Omental fat pad (tissue), 4 donors: ENCODE measurements around the gene CACNA2D3. TPM values are rescaled to one million over a fixed set of nuclear protein-coding genes. Genes with fewer than 3 reads are reported as not detected.

Experiments used
- ATAC-seq: fragments of 150-250 bp; one replicate; pipeline ENCODE4 v1.9.1; 2016; ENCODE audit warnings: mild to moderate bottlenecking, moderate library complexity; ENCODE audit not compliant: low FRiP score
- DNase-seq: peaks from one replicate; pipeline ENCODE4 v3.0.0-alpha.2; 2019; ENCODE audit warnings: low spot score
- total RNA-seq, 4 donors: library from RNA; depleted of rRNA; stranded (reverse); fragments of >200 nt; gene quantifications; one replicate each; pipeline ENCODE4 v1.1.0, GENCODE V29; 2016
- TF ChIP-seq, protein P1 (sequence below), 3 donors: fragments of 450-650 bp; IDR thresholded peaks; one replicate each; pipeline ENCODE4 v1.5.1; 2016 to 2017; ENCODE audit warnings: antibody characterized with exemption in 3 of 3, mild to moderate bottlenecking in 3 of 3, moderate library complexity in 2 of 3

The CACNA2D3 gene
- total RNA-seq, 4 donors from 2014 or later = 2.6 to 6.1 (median 4.5) TPM

GRCh38 chr3:54557538-54558428, 435.4 kb downstream of the CACNA2D3 start:
- ATAC-seq = no peak
- DNase-seq = no peak

DNA sequence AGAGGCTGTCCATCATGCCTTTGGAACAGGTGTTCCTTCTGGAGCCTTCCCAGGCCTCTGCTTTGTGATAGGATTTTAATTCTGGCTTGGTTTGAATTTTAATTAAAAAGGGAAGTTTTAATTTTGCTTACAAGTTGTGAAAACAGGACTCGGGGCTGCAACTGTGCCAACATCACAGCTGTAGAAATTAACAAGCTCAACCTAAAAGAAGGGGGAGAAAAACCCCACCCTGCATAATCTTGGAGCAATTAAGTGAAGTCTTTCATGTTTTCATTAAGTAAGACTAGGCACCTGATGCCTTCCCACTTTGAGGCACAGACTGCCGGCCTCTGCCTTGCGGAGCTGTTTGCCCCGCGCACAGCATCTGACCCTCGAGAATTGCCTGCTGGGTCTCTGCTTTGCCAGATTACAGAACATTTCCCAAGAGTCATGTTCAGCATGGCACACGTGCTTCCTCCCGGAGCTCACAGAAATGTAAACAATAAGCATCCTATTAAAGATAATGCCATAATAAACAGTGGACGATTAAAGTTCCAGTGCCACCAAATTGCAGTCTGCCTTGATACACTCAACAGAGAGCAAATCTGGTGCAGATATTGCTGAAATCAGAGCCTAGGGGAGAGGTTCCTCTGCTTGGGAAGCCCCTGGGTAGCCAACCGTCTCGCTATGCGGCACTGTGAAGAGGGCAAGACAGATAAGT, 441.3 kb downstream of the CACNA2D3 start:
- no peak for ATAC-seq
- DNase-seq = no peak
- TF ChIP-seq, protein P1, sequence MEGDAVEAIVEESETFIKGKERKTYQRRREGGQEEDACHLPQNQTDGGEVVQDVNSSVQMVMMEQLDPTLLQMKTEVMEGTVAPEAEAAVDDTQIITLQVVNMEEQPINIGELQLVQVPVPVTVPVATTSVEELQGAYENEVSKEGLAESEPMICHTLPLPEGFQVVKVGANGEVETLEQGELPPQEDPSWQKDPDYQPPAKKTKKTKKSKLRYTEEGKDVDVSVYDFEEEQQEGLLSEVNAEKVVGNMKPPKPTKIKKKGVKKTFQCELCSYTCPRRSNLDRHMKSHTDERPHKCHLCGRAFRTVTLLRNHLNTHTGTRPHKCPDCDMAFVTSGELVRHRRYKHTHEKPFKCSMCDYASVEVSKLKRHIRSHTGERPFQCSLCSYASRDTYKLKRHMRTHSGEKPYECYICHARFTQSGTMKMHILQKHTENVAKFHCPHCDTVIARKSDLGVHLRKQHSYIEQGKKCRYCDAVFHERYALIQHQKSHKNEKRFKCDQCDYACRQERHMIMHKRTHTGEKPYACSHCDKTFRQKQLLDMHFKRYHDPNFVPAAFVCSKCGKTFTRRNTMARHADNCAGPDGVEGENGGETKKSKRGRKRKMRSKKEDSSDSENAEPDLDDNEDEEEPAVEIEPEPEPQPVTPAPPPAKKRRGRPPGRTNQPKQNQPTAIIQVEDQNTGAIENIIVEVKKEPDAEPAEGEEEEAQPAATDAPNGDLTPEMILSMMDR (IDR thresholded peaks at IDR 0.05) = no peak

More at GRCh38 chr3:54557538-54558428, 435.4 kb downstream of the CACNA2D3 start:
- TF ChIP-seq, protein P1 (IDR thresholded peaks at IDR 0.05) = no peak

DNA sequence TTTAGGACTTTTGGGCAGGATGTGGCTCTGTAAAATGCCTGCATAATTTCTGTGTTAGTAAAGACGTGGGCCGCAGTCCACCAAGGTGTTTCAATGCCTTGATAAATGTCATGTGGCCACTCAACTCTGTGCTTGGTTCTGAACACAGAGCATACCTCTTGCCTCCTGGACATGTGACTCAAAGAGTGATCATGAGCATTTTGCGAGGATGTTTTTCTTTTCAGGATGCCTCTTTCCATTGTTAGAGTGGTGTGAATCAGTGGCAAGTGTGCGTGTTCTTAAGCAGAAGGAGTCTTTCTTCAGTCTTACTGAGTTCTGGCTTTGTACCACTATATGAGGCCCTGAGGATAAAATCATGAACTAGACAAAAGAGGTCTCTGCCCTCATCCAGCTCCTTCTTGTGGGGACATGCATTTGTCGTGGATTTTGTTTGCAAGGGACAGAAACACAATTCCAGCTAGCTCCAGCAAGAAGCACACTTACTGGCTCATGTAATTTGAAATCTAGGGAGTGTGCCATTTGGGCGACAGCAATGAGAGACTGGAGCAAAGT, 442.1 kb downstream of the CACNA2D3 start:
- TF ChIP-seq, protein P1 (IDR thresholded peaks at IDR 0.05) = no peak
- DNase-seq = no peak
- no peak for ATAC-seq

- DNase-seq = no peak
- TF ChIP-seq, protein P1 (IDR thresholded peaks at IDR 0.05) = no peak
- no peak for ATAC-seq
Measured at GRCh38 chr3:54565956-54566355, 443.6 kb downstream of the CACNA2D3 start.

DNA sequence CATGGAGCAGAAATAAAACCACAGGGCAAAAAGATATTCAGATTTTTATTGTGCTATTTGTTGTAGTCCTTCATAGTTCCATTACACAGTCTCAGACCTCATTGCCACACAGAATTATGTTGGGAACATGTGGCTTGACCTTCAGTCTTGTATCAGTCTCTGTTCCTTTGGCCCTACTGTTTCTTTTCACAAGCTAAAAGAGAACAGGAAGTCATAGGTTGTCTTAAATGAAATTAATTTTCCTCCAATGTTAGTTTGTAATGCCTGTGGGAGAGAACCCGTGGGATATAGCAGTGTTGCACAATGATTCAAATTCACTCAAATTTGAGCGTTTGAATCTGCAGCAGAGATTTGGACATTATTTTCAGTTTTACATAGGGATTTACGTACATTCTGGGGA, 445.6 kb downstream of the CACNA2D3 start:
- ATAC-seq = no peak
- DNase-seq = no peak
- TF ChIP-seq, protein P1 (IDR thresholded peaks at IDR 0.05) = no peak

- DNase-seq = no peak
- ATAC-seq = no peak
- TF ChIP-seq, protein P1 (IDR thresholded peaks at IDR 0.05) = no peak
Measured at GRCh38 chr3:54570008-54570407, 447.7 kb downstream of the CACNA2D3 start.
